GM12872 (cell line): Measurements from ENCODE around the gene DSCAML1.

Experiments used
- CTCF ChIP-seq: IDR thresholded peaks from 3 replicates; pipeline ENCODE4 v1.5.1; 2011; ENCODE audit warnings: low read depth, mild to moderate bottlenecking, low read length, moderate library complexity; ENCODE audit not compliant: insufficient read depth

Gene DSCAML1

GRCh38 chr11:117513666-117514065 is 283.4 kb downstream of the DSCAML1 start:
- TF ChIP-seq CTCF: no peak

GRCh38 chr11:117511931-117512539 is 285.0 kb downstream of the DSCAML1 start:
- TF ChIP-seq CTCF: no peak

- no peak for TF ChIP-seq CTCF
Observed at GRCh38 chr11:117511483-117511930, 285.5 kb downstream of the DSCAML1 start.

- TF ChIP-seq CTCF: no peak
Observed at GRCh38 chr11:117510646-117511045, 286.4 kb downstream of the DSCAML1 start.

GRCh38 chr11:117509543-117509942 is 287.5 kb downstream of the DSCAML1 start:
- no peak for TF ChIP-seq CTCF

- TF ChIP-seq CTCF: no peak
Observed at GRCh38 chr11:117506971-117507370, 290.0 kb downstream of the DSCAML1 start.

- no peak for TF ChIP-seq CTCF
Observed at GRCh38 chr11:117505285-117505970, 291.6 kb downstream of the DSCAML1 start.
